T-helper 1 cell treated with Interleukin-12 subunit alpha and Interleukin-12 subunit beta and Interleukin-4 antibody, amounts not matched to agents 30 μg/mL and 1 μg/mL, for 36 hours (primary cell): ENCODE data around the gene GRIK4.
"Not testable (repeated sequence)": the region's sequence is repeated elsewhere in the genome, so short reads cannot be mapped to it uniquely, and the experiment has no call there.

ENCODE experiments used
- H3K27ac Mint-ChIP-seq: one replicate; pipeline ENCODE4 v1.8.0; 2021; ENCODE audit warnings: mild to moderate bottlenecking, mixed read lengths
- H3K27me3 Mint-ChIP-seq: one replicate; pipeline ENCODE4 v1.8.0; 2021; ENCODE audit warnings: low read depth, mixed read lengths
- H3K36me3 Mint-ChIP-seq: one replicate; pipeline ENCODE4 v1.8.0; 2021; ENCODE audit warnings: low read depth, mixed read lengths
- H3K4me1 Mint-ChIP-seq: one replicate; pipeline ENCODE4 v1.8.0; 2021; ENCODE audit warnings: low read depth, mixed read lengths
- H3K4me3 Mint-ChIP-seq: one replicate; pipeline ENCODE4 v1.8.0; 2021; ENCODE audit warnings: mild to moderate bottlenecking, moderate library complexity, mixed read lengths
- H3K9me3 Mint-ChIP-seq: one replicate; pipeline ENCODE4 v1.8.0; 2021; ENCODE audit warnings: mixed read lengths

GRIK4 gene

GRCh38 chr11:120499859-120500258 is 11.7 kb upstream of the GRIK4 start:
- Mint-ChIP-seq H3K27me3 (peaks cover 38% of the 10 kb centered on the region), H3K27ac (no peak overlapping the region), H3K4me3 (no peak overlapping the region)

GRCh38 chr11:120500414-120501071 is 11.0 kb upstream of the GRIK4 start:
- no peaks in the 10 kb centered on the region for H3K9me3 Mint-ChIP-seq
- peaks cover 42% of the 10 kb centered on the region for H3K27me3 Mint-ChIP-seq
- H3K4me1 Mint-ChIP-seq, result no peaks in the 10 kb centered on the region
- H3K27ac Mint-ChIP-seq, result no peak overlapping the region
- H3K36me3 Mint-ChIP-seq, result no peaks in the 10 kb centered on the region
- no peak overlapping the region for H3K4me3 Mint-ChIP-seq

More at GRCh38 chr11:120499859-120500258, 11.7 kb upstream of the GRIK4 start:
- Mint-ChIP-seq H3K9me3 (no peaks in the 10 kb centered on the region), H3K36me3 (no peaks in the 10 kb centered on the region), H3K4me1 (no peaks in the 10 kb centered on the region)

- Mint-ChIP-seq H3K27ac (no peak overlapping the region), H3K4me3 (no peak overlapping the region), H3K27me3 (peaks cover 49% of the 10 kb centered on the region), H3K36me3 (no peaks in the 10 kb centered on the region), H3K4me1 (no peaks in the 10 kb centered on the region), H3K9me3 (no peaks in the 10 kb centered on the region)
Measured at GRCh38 chr11:120501440-120501839, 10.1 kb upstream of the GRIK4 start.

GRCh38 chr11:120501976-120502755 is 9.4 kb upstream of the GRIK4 start:
- Mint-ChIP-seq H3K4me3 (no peak overlapping the region), H3K4me1 (no peaks in the 10 kb centered on the region), H3K9me3 (no peaks in the 10 kb centered on the region), H3K36me3 (no peaks in the 10 kb centered on the region), H3K27me3 (peaks cover 56% of the 10 kb centered on the region), H3K27ac (no peak overlapping the region)

GRCh38 chr11:120503529-120503928 is 8.0 kb upstream of the GRIK4 start:
- not testable (repeated sequence) for H3K4me1 Mint-ChIP-seq, H3K9me3 Mint-ChIP-seq, H3K36me3 Mint-ChIP-seq, H3K4me3 Mint-ChIP-seq, H3K27ac Mint-ChIP-seq
- H3K27me3 Mint-ChIP-seq, result peaks cover 57% of the 10 kb centered on the region

- Mint-ChIP-seq H3K9me3 (no peaks in the 10 kb centered on the region), H3K36me3 (no peaks in the 10 kb centered on the region), H3K27ac (no peak overlapping the region), H3K27me3 (peaks cover 70% of the 10 kb centered on the region), H3K4me3 (no peak overlapping the region), H3K4me1 (peaks cover under 1% of the 10 kb centered on the region)
Measured at GRCh38 chr11:120505801-120506425, 5.6 kb upstream of the GRIK4 start.

- H3K36me3 Mint-ChIP-seq, result no peaks in the 10 kb centered on the region
- peaks cover 64% of the 10 kb centered on the region for H3K27me3 Mint-ChIP-seq
- H3K4me3 Mint-ChIP-seq, result no peak overlapping the region
- peaks cover 2% of the 10 kb centered on the region for H3K4me1 Mint-ChIP-seq
- H3K9me3 Mint-ChIP-seq, result no peaks in the 10 kb centered on the region
- no peak overlapping the region for H3K27ac Mint-ChIP-seq
Measured at GRCh38 chr11:120509346-120510053, 2.0 kb upstream of the GRIK4 start.

- Mint-ChIP-seq H3K9me3 (no peaks in the 10 kb centered on the region), H3K4me3 (no peak overlapping the region), H3K4me1 (peaks cover 2% of the 10 kb centered on the region), H3K27me3 (peaks cover 68% of the 10 kb centered on the region), H3K36me3 (no peaks in the 10 kb centered on the region), H3K27ac (no peak overlapping the region)
Measured at GRCh38 chr11:120510406-120511115, 987 bp upstream of the GRIK4 start.

GRCh38 chr11:120511820-120512738 is 531 bp downstream of the GRIK4 start:
- H3K27me3 Mint-ChIP-seq, result peaks cover 70% of the 10 kb centered on the region

GRCh38 chr11:120512739-120513435 is 1.3 kb downstream of the GRIK4 start:
- H3K9me3 Mint-ChIP-seq, result no peaks in the 10 kb centered on the region
- H3K27me3 Mint-ChIP-seq, result peaks cover 70% of the 10 kb centered on the region

More at GRCh38 chr11:120511820-120512738, 531 bp downstream of the GRIK4 start:
- Mint-ChIP-seq H3K4me1 (peaks cover 2% of the 10 kb centered on the region), H3K9me3 (no peaks in the 10 kb centered on the region), H3K27ac (no peak overlapping the region), H3K36me3 (no peaks in the 10 kb centered on the region), H3K4me3 (no peak overlapping the region)

GRCh38 chr11:120513436-120514315 is 2.1 kb downstream of the GRIK4 start:
- Mint-ChIP-seq H3K27ac (no peak overlapping the region), H3K4me1 (peaks cover 2% of the 10 kb centered on the region), H3K4me3 (no peak overlapping the region), H3K9me3 (no peaks in the 10 kb centered on the region), H3K27me3 (peaks cover 65% of the 10 kb centered on the region), H3K36me3 (no peaks in the 10 kb centered on the region)

More at GRCh38 chr11:120512739-120513435, 1.3 kb downstream of the GRIK4 start:
- H3K27ac Mint-ChIP-seq, result no peak overlapping the region
- no peak overlapping the region for H3K4me3 Mint-ChIP-seq
- no peaks in the 10 kb centered on the region for H3K36me3 Mint-ChIP-seq
- H3K4me1 Mint-ChIP-seq, result peaks cover 2% of the 10 kb centered on the region

- H3K9me3 Mint-ChIP-seq, result no peaks in the 10 kb centered on the region
- no peak overlapping the region for H3K27ac Mint-ChIP-seq
- no peak overlapping the region for H3K4me3 Mint-ChIP-seq
- peaks cover 56% of the 10 kb centered on the region for H3K27me3 Mint-ChIP-seq
- no peaks in the 10 kb centered on the region for H3K36me3 Mint-ChIP-seq
- H3K4me1 Mint-ChIP-seq, result peaks cover 2% of the 10 kb centered on the region
Measured at GRCh38 chr11:120514541-120515121, 3.1 kb downstream of the GRIK4 start.
